IMR-90 (cell line): ENCODE data around the gene SLC38A11. TPM values are rescaled to one million over a fixed set of nuclear protein-coding genes. Genes with fewer than 3 reads are reported as not detected.

ENCODE experiments used
- ATAC-seq: fragments of 200-7000 bp; cut with Tn5 transposase; 2 replicates; pipeline ENCODE4 v1.9.1; 2020; ENCODE audit warnings: low read depth, mild to moderate bottlenecking, moderate library complexity
- BruUV-seq: library from RNA; stranded (reverse); fragments of 400-500 nt; replicated peaks from 2 replicates; lab custom pipeline; 2021; lab: Mats Ljungman, UMichigan
- CTCF ChIA-PET: fragments of 300-600 bp; formaldehyde crosslinking; extraction: SDS; loops from one replicate; lab custom pipeline; 2021; ENCODE audit warnings: antibody characterized with exemption; lab: Yijun Ruan, JAX
- POLR2A ChIA-PET: fragments of 300-600 bp; sonication (Branson Sonifier 250); formaldehyde crosslinking; loops from one replicate; lab custom pipeline; 2022; ENCODE audit warnings: antibody characterized with exemption; ENCODE audit not compliant: unreplicated experiment; lab: Charles Lee
- DNase-seq: peaks from one replicate; pipeline ENCODE4 v3.0.0; 2013
- H2AFZ ChIP-seq: replicated peaks from 2 replicates; pipeline ENCODE3; 2013; ENCODE audit warnings: low read length, mild to moderate bottlenecking; ENCODE audit not compliant: poor library complexity
- H2AK5ac ChIP-seq: 2 replicates; pipeline ENCODE4 v1.6.1; 2013; ENCODE audit warnings: low read depth, low read length, inconsistent platforms
- H2AK9ac ChIP-seq: replicated peaks from 2 replicates; pipeline ENCODE3; 2013; ENCODE audit warnings: mild to moderate bottlenecking, low read depth, low read length, moderate library complexity; ENCODE audit not compliant: poor library complexity
- H2BK120ac ChIP-seq: 2 replicates; pipeline ENCODE4 v1.6.1; 2013; ENCODE audit warnings: low read depth, low read length, inconsistent platforms
- H2BK15ac ChIP-seq: 3 replicates; pipeline ENCODE4 v1.6.1; 2013; ENCODE audit warnings: low read depth, low read length, inconsistent platforms
- H2BK20ac ChIP-seq: 2 replicates; pipeline ENCODE4 v1.6.1; 2013; ENCODE audit warnings: low read depth, mild to moderate bottlenecking, inconsistent platforms, low read length, moderate library complexity
- H2BK5ac ChIP-seq: 2 replicates; pipeline ENCODE4 v1.6.1; 2013; ENCODE audit warnings: mild to moderate bottlenecking, low read depth, low read length, inconsistent platforms; ENCODE audit not compliant: poor library complexity, severe bottlenecking
- H3K14ac ChIP-seq: replicated peaks from 2 replicates; pipeline ENCODE4 v1.6.1; 2013; ENCODE audit warnings: low read depth, low read length, inconsistent platforms
- H3K18ac ChIP-seq: 2 replicates; pipeline ENCODE4 v1.6.1; 2013; ENCODE audit warnings: low read depth, low read length, control low read depth
- H3K23ac ChIP-seq: 2 replicates; pipeline ENCODE4 v1.6.1; 2013; ENCODE audit warnings: low read depth, low read length, inconsistent platforms
- H3K27ac ChIP-seq: 2 replicates; pipeline ENCODE4 v1.5.1; 2013; ENCODE audit warnings: mild to moderate bottlenecking, control low read depth, low read length; ENCODE audit not compliant: insufficient read depth
- H3K27me3 ChIP-seq: 2 replicates; pipeline ENCODE4 v1.6.1; 2013; ENCODE audit warnings: low read length; ENCODE audit not compliant: control insufficient read depth, insufficient read depth
- H3K36me3 ChIP-seq: 2 replicates; pipeline ENCODE4 v1.6.1; 2013; ENCODE audit warnings: low read length, mixed read lengths; ENCODE audit not compliant: control insufficient read depth, insufficient read depth
- H3K4ac ChIP-seq: 2 replicates; pipeline ENCODE4 v1.6.1; 2013; ENCODE audit warnings: low read depth, low read length, inconsistent platforms
- H3K4me1 ChIP-seq: 2 replicates; pipeline ENCODE4 v1.6.1; 2013; ENCODE audit warnings: low read length, mixed read lengths; ENCODE audit not compliant: control insufficient read depth, insufficient read depth
- H3K4me2 ChIP-seq: 2 replicates; pipeline ENCODE4 v1.6.1; 2013; ENCODE audit warnings: low read depth, mild to moderate bottlenecking, control low read depth, low read length, moderate library complexity
- H3K4me3 ChIP-seq: 2 replicates; pipeline ENCODE4 v1.5.1; 2013; ENCODE audit warnings: low read depth, mild to moderate bottlenecking, control low read depth, low read length, moderate library complexity; ENCODE audit not compliant: insufficient read depth
- H3K56ac ChIP-seq: 2 replicates; pipeline ENCODE4 v1.6.1; 2013; ENCODE audit warnings: low read length, inconsistent platforms; ENCODE audit not compliant: insufficient read depth; ENCODE audit errors: extremely low read depth
- H3K79me1 ChIP-seq, 2 experiments: 2 replicates each; pipeline ENCODE4 v1.6.1; 2013; ENCODE audit warnings: low read length in 2 of 2, inconsistent platforms in 1 of 2, low read depth in 1 of 2
- H3K9ac ChIP-seq: 2 replicates; pipeline ENCODE4 v1.6.1; 2013; ENCODE audit warnings: low read depth, low read length, control low read depth
- H3K9me1 ChIP-seq: 2 replicates; pipeline ENCODE4 v1.6.1; 2013; ENCODE audit warnings: low read length, inconsistent platforms; ENCODE audit not compliant: insufficient read depth
- H3K9me3 ChIP-seq: 2 replicates; pipeline ENCODE4 v1.6.1; 2013; ENCODE audit warnings: low read length; ENCODE audit not compliant: control insufficient read depth, insufficient read depth
- H4K20me1 ChIP-seq: 2 replicates; pipeline ENCODE4 v1.6.1; 2013; ENCODE audit warnings: low read length, inconsistent platforms; ENCODE audit not compliant: insufficient read depth
- H4K5ac ChIP-seq: 2 replicates; pipeline ENCODE4 v1.6.1; 2013; ENCODE audit warnings: mild to moderate bottlenecking, low read depth, low read length, control low read depth
- H4K8ac ChIP-seq, 2 experiments: 2 replicates each; pipeline ENCODE4 v1.6.1; 2013; ENCODE audit warnings: low read depth in 2 of 2, low read length in 2 of 2, control low read depth in 1 of 2, inconsistent platforms in 1 of 2
- H4K91ac ChIP-seq: 2 replicates; pipeline ENCODE4 v1.6.1; 2013; ENCODE audit warnings: low read depth, low read length, inconsistent platforms; ENCODE audit not compliant: insufficient read depth
- CEBPB ChIP-seq: IDR thresholded peaks from 2 replicates; pipeline ENCODE4 v1.6.1; 2012; ENCODE audit warnings: low read depth, low read length, improper control_type of control experiment
- MXI1 ChIP-seq: IDR thresholded peaks from 2 replicates; pipeline ENCODE4 v1.6.1; 2012; ENCODE audit warnings: low read depth, mild to moderate bottlenecking, low read length, moderate library complexity, borderline replicate concordance
- POLR2A ChIP-seq: IDR thresholded peaks from 2 replicates; pipeline ENCODE4 v1.6.1; 2012; ENCODE audit warnings: mild to moderate bottlenecking, low read depth, low read length
- RAD21 ChIP-seq: IDR thresholded peaks from 2 replicates; pipeline ENCODE4 v1.6.1; 2012; ENCODE audit warnings: low read length, improper control_type of control experiment
- WGBS, 2 experiments: methylation state at CpG; one replicate each; pipeline versions ENCODE4 v1.1.5 to v1.1.7; 2013; ENCODE audit warnings: missing lambda C conversion rate in 2 of 2; ENCODE audit not compliant: insufficient read length in 1 of 2; ENCODE audit errors: extremely low coverage in 2 of 2; 5-methylcytosine and 5-hydroxymethylcytosine counted together
- dilution Hi-C: fragments of 300-500 bp; cut with HindIII; formaldehyde crosslinking; loops from one replicate; pipeline ENCODE4 v1.14.3; 2018; ENCODE audit warnings: low sequenced_read_pairs; ENCODE audit not compliant: unreplicated experiment
- in situ Hi-C: fragments of 300-500 bp; cut with MboI; formaldehyde crosslinking; loops from 3 replicates; pipeline ENCODE4 v1.14.3; 2019; ENCODE audit warnings: low sequenced_read_pairs, inconsistent platforms, mixed read lengths
- intact Hi-C: fragments of 100-400 bp; cut with micrococcal nuclease; formaldehyde crosslinking; loops from 2 replicates; pipeline ENCODE4 v1.10.0; 2022
- polyA plus RNA-seq, 3 experiments: library from polyadenylated mRNA; depleted of rRNA; stranded (reverse); fragments of >200 nt; gene quantifications; 2 replicates each; pipeline ENCODE4 v1.2.3, GENCODE V29; 2012; ENCODE audit warnings: low replicate concordance in 1 of 3
- total RNA-seq: library from RNA; depleted of rRNA; stranded (reverse); fragments of >200 nt; gene quantifications from 2 replicates; pipeline ENCODE4 v1.2.3, GENCODE V29; 2012

The SLC38A11 gene
- total and polyA plus RNA-seq, 2 of the 4 experiments (the other 2 are of a cell fraction), result 0.18 to 0.21 TPM

DNA sequence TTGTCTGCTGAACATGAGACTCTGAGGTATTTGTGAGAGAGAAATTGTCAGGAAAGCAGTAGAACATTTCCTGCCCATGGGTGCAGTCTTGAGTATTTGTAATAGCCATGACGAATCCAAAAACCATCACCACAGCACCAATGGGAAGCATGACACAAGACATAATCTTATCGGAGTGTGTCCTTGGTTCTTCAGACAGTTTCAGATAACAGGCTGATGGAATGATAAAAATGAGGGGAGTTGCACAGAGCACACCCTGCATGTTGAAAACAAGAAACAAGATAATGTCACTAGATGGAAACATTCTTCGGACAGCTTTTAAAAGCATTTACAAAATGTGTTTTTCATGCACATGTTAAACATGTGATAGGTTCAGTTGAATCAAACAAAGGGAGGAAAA, 56.9 kb downstream of the SLC38A11 start:
- Histone ChIP-seq H3K18ac (peak overlapping the region; percentile 33; the same call in 1 of the 2 replicates), H3K36me3 (no peaks in the 10 kb centered on the region), H2BK20ac (no peak overlapping the region), H4K91ac (no peak overlapping the region), H4K5ac (no peak overlapping the region), H3K27me3 (no peaks in the 10 kb centered on the region), H2BK120ac (peak overlapping the region; percentile 25; the same call in 1 of the 2 replicates), H3K4me2 (peak overlapping the region; percentile 57; the same call in 1 of the 2 replicates), H3K9me1 (0 out of 2 replicates have a peak, but pooled peaks cover 6% of the 10 kb centered on the region), H4K8ac (no peak overlapping the region), H3K56ac (no peak overlapping the region), H2AFZ (no peak overlapping the region), H3K23ac (no peak overlapping the region), H2BK15ac (no peak overlapping the region), H3K4me1 (peaks cover 5% of the 10 kb centered on the region), H2AK5ac (no peak overlapping the region), H3K27ac (no peak overlapping the region), H2AK9ac (no peak overlapping the region), H3K79me1 (no peaks in the 10 kb centered on the region; a peak in 1 of 4 replicates), H2BK5ac (peak overlapping the region; percentile 75), H3K14ac (0 out of 2 replicates have a peak overlapping the region, but pooled peaks have one; percentile 2), H3K9me3 (no peaks in the 10 kb centered on the region), H3K4ac (no peak overlapping the region), H3K9ac (no peak overlapping the region), H4K20me1 (no peaks in the 10 kb centered on the region), H3K4me3 (no peak overlapping the region)
- ChIA-PET CTCF (interaction anchor here (0.7 kb wide), 1 partner anchor 8 kb away, joined by 3 read pairs; no protein-coding TSS in a partner anchor), POLR2A (no interaction called here)
- no TSS peak for BruUV-seq
- in situ Hi-C loops (no loop called here), intact Hi-C loops (no loop called here), dilution Hi-C loops (no loop called here)
- TF ChIP-seq MXI1, result 0 out of 2 replicates have a peak, but pooled peaks have one; percentile 21
- TF ChIP-seq RAD21, result no peak
- TF ChIP-seq CEBPB, result peak; percentile 63
- no peak for TF ChIP-seq POLR2A
- no CpG with 5 or more reads among the region's 3 CpGs for WGBS, 2 experiments
- DNase-seq, result peak; percentile 86
- peak; percentile 79 for ATAC-seq
